KMS-11 (cell line): ENCODE data around the gene LTBP2.

Source experiments
- H2AFZ ChIP-seq: fragments of 200-600 bp; sonication (generic); 2 replicates; pipeline ENCODE4 v1.6.1; 2016; ENCODE audit warnings: antibody characterized with exemption, mixed run types, low read depth
- H3K27ac ChIP-seq: fragments of 200-600 bp; sonication (generic); 2 replicates; pipeline ENCODE4 v1.6.1; 2016; ENCODE audit warnings: mild to moderate bottlenecking, mixed run types
- H3K27me3 ChIP-seq: fragments of 200-600 bp; sonication (generic); 2 replicates; pipeline ENCODE4 v1.6.1; 2017; ENCODE audit warnings: mild to moderate bottlenecking, low read depth, mixed run types, moderate library complexity; ENCODE audit not compliant: insufficient read depth
- H3K36me3 ChIP-seq: fragments of 200-600 bp; sonication (generic); 2 replicates; pipeline ENCODE4 v1.6.1; 2017; ENCODE audit warnings: mild to moderate bottlenecking, mixed run types; ENCODE audit not compliant: insufficient read depth
- H3K4me1 ChIP-seq: fragments of 200-600 bp; sonication (generic); 2 replicates; pipeline ENCODE4 v1.6.1; 2016; ENCODE audit warnings: mild to moderate bottlenecking, low read depth, mixed run types; ENCODE audit not compliant: poor library complexity, severe bottlenecking
- H3K4me2 ChIP-seq: fragments of 200-600 bp; sonication (generic); 2 replicates; pipeline ENCODE4 v1.7.0; 2016; ENCODE audit warnings: mild to moderate bottlenecking, mixed run types
- H3K4me3 ChIP-seq: fragments of 200-600 bp; sonication (generic); IDR thresholded peaks from 2 replicates; pipeline ENCODE4 v1.6.1; 2017; ENCODE audit warnings: low read depth, low read length, mixed read lengths; ENCODE audit not compliant: insufficient read depth
- H3K79me2 ChIP-seq: fragments of 200-600 bp; sonication (generic); 2 replicates; pipeline ENCODE4 v1.6.1; 2016; ENCODE audit warnings: low read depth, mixed run types; ENCODE audit not compliant: insufficient read depth
- H3K9ac ChIP-seq: fragments of 200-600 bp; sonication (generic); 2 replicates; pipeline ENCODE4 v1.6.1; 2016; ENCODE audit warnings: mild to moderate bottlenecking, mixed run types
- H4K20me1 ChIP-seq: fragments of 200-600 bp; sonication (generic); 2 replicates; pipeline ENCODE4 v1.6.1; 2016; ENCODE audit warnings: mild to moderate bottlenecking, mixed run types; ENCODE audit not compliant: insufficient read depth
- CTCF ChIP-seq: fragments of 200-600 bp; sonication (generic); conservative IDR thresholded peaks from 2 replicates; pipeline ENCODE4 v1.6.1; 2017; ENCODE audit warnings: low read depth, mild to moderate bottlenecking, antibody characterized with exemption, low read length, moderate library complexity, mixed read lengths

LTBP2 gene

GRCh38 chr14:74645244-74645643, 33.2 kb upstream of the LTBP2 start:
- no peak overlapping the region for H3K27ac ChIP-seq
- no peak overlapping the region for H3K9ac ChIP-seq
- no peaks in the 10 kb centered on the region for H3K4me1 ChIP-seq
- H3K4me2 ChIP-seq: no peak overlapping the region
- no peak for TF ChIP-seq CTCF
- no peaks in the 10 kb centered on the region for H3K27me3 ChIP-seq
- H3K4me3 ChIP-seq: no peak overlapping the region
- no peaks in the 10 kb centered on the region for H4K20me1 ChIP-seq
- no peak overlapping the region for H2AFZ ChIP-seq
- no peaks in the 10 kb centered on the region for H3K36me3 ChIP-seq
- H3K79me2 ChIP-seq: no peaks in the 10 kb centered on the region

- H3K4me3 ChIP-seq: no peak overlapping the region
- no peaks in the 10 kb centered on the region for H4K20me1 ChIP-seq
- no peak for TF ChIP-seq CTCF
- no peak overlapping the region for H3K9ac ChIP-seq
- no peaks in the 10 kb centered on the region for H3K27me3 ChIP-seq
- no peaks in the 10 kb centered on the region for H3K4me1 ChIP-seq
- no peak overlapping the region for H2AFZ ChIP-seq
- H3K36me3 ChIP-seq: no peaks in the 10 kb centered on the region
- no peaks in the 10 kb centered on the region for H3K79me2 ChIP-seq
- H3K4me2 ChIP-seq: no peak overlapping the region
- no peak overlapping the region for H3K27ac ChIP-seq
Measured at GRCh38 chr14:74641601-74642391, 29.8 kb upstream of the LTBP2 start.

- Histone ChIP-seq H3K4me2 (no peak overlapping the region), H3K9ac (no peak overlapping the region)
Measured at GRCh38 chr14:74638966-74639365, 26.9 kb upstream of the LTBP2 start.

GRCh38 chr14:74638066-74638465, 26.0 kb upstream of the LTBP2 start:
- H3K27ac ChIP-seq: no peak overlapping the region
- no peaks in the 10 kb centered on the region for H3K4me1 ChIP-seq
- H3K4me3 ChIP-seq: no peak overlapping the region
- no peaks in the 10 kb centered on the region for H4K20me1 ChIP-seq
- H3K36me3 ChIP-seq: no peaks in the 10 kb centered on the region
- no peaks in the 10 kb centered on the region for H3K27me3 ChIP-seq
- no peak overlapping the region for H3K9ac ChIP-seq
- no peak for TF ChIP-seq CTCF
- H3K4me2 ChIP-seq: no peak overlapping the region
- H2AFZ ChIP-seq: no peak overlapping the region
- no peaks in the 10 kb centered on the region for H3K79me2 ChIP-seq

More at GRCh38 chr14:74638966-74639365, 26.9 kb upstream of the LTBP2 start:
- TF ChIP-seq CTCF: no peak
- Histone ChIP-seq H3K79me2 (no peaks in the 10 kb centered on the region), H3K27ac (no peak overlapping the region), H3K4me1 (no peaks in the 10 kb centered on the region), H3K4me3 (no peak overlapping the region), H2AFZ (no peak overlapping the region), H3K27me3 (no peaks in the 10 kb centered on the region), H3K36me3 (no peaks in the 10 kb centered on the region), H4K20me1 (no peaks in the 10 kb centered on the region)
